ENCODE measurements around the gene KCNK16.

Gene KCNK16

GRCh38 chr6:39281312-39281980, 41.1 kb downstream of the KCNK16 start:
- Histone ChIP-seq H3K4me3 (ENCODE audit: low read depth, low read length) (no peak overlapping the region), H3K4me1 (ENCODE audit: control insufficient read depth, insufficient read depth, low read length) (no peaks in the 10 kb centered on the region), H3K9me3 (ENCODE audit: control insufficient read depth, insufficient read depth, low read length) (no peaks in the 10 kb centered on the region), H3K9ac (ENCODE audit: low read depth, low read length) (no peak overlapping the region), H3K36me3 (ENCODE audit: control insufficient read depth, insufficient read depth, low read length) (no peaks in the 10 kb centered on the region), H3K27me3 (ENCODE audit: control insufficient read depth, insufficient read depth, low read length) (no peaks in the 10 kb centered on the region)

GRCh38 chr6:39280247-39280731, 42.2 kb downstream of the KCNK16 start:
- Histone ChIP-seq H3K27me3 (ENCODE audit: control insufficient read depth, insufficient read depth, low read length) (no peaks in the 10 kb centered on the region), H3K36me3 (ENCODE audit: control insufficient read depth, insufficient read depth, low read length) (no peaks in the 10 kb centered on the region), H3K4me1 (ENCODE audit: control insufficient read depth, insufficient read depth, low read length) (no peaks in the 10 kb centered on the region), H3K4me3 (ENCODE audit: low read depth, low read length) (no peak overlapping the region), H3K9ac (ENCODE audit: low read depth, low read length) (no peak overlapping the region), H3K9me3 (ENCODE audit: control insufficient read depth, insufficient read depth, low read length) (no peaks in the 10 kb centered on the region)

GRCh38 chr6:39279539-39279938, 43.0 kb downstream of the KCNK16 start:
- H3K36me3 ChIP-seq (ENCODE audit: control insufficient read depth, insufficient read depth, low read length), result no peaks in the 10 kb centered on the region
- H3K9me3 ChIP-seq (ENCODE audit: control insufficient read depth, insufficient read depth, low read length), result no peaks in the 10 kb centered on the region
- H3K4me1 ChIP-seq (ENCODE audit: control insufficient read depth, insufficient read depth, low read length), result no peaks in the 10 kb centered on the region
- no peaks in the 10 kb centered on the region for H3K27me3 ChIP-seq (ENCODE audit: control insufficient read depth, insufficient read depth, low read length)
- no peak overlapping the region for H3K4me3 ChIP-seq (ENCODE audit: low read depth, low read length)
- H3K9ac ChIP-seq (ENCODE audit: low read depth, low read length), result no peak overlapping the region

- no peaks in the 10 kb centered on the region for H3K36me3 ChIP-seq (ENCODE audit: control insufficient read depth, insufficient read depth, low read length)
- no peaks in the 10 kb centered on the region for H3K9me3 ChIP-seq (ENCODE audit: control insufficient read depth, insufficient read depth, low read length)
- peaks cover 12% of the 10 kb centered on the region for H3K4me1 ChIP-seq (ENCODE audit: control insufficient read depth, insufficient read depth, low read length)
- H3K27me3 ChIP-seq (ENCODE audit: control insufficient read depth, insufficient read depth, low read length), result no peaks in the 10 kb centered on the region
- H3K4me3 ChIP-seq (ENCODE audit: low read depth, low read length), result no peak overlapping the region
- H3K9ac ChIP-seq (ENCODE audit: low read depth, low read length), result no peak overlapping the region
Measured at GRCh38 chr6:39276379-39276995, 46.0 kb downstream of the KCNK16 start.

GRCh38 chr6:39274903-39275302, 47.6 kb downstream of the KCNK16 start:
- Histone ChIP-seq H3K9me3 (ENCODE audit: control insufficient read depth, insufficient read depth, low read length) (no peaks in the 10 kb centered on the region), H3K4me1 (ENCODE audit: control insufficient read depth, insufficient read depth, low read length) (peaks cover 12% of the 10 kb centered on the region), H3K4me3 (ENCODE audit: low read depth, low read length) (no peak overlapping the region), H3K27me3 (ENCODE audit: control insufficient read depth, insufficient read depth, low read length) (no peaks in the 10 kb centered on the region), H3K36me3 (ENCODE audit: control insufficient read depth, insufficient read depth, low read length) (no peaks in the 10 kb centered on the region), H3K9ac (ENCODE audit: low read depth, low read length) (no peak overlapping the region)

- H3K27me3 ChIP-seq (ENCODE audit: control insufficient read depth, insufficient read depth, low read length), result no peaks in the 10 kb centered on the region
- H3K4me3 ChIP-seq (ENCODE audit: low read depth, low read length), result no peak overlapping the region
- peaks cover 12% of the 10 kb centered on the region for H3K4me1 ChIP-seq (ENCODE audit: control insufficient read depth, insufficient read depth, low read length)
- H3K9me3 ChIP-seq (ENCODE audit: control insufficient read depth, insufficient read depth, low read length), result no peaks in the 10 kb centered on the region
- no peaks in the 10 kb centered on the region for H3K36me3 ChIP-seq (ENCODE audit: control insufficient read depth, insufficient read depth, low read length)
- H3K9ac ChIP-seq (ENCODE audit: low read depth, low read length), result no peak overlapping the region
Measured at GRCh38 chr6:39274471-39274870, 48.0 kb downstream of the KCNK16 start.

- Histone ChIP-seq H3K4me1 (ENCODE audit: control insufficient read depth, insufficient read depth, low read length) (peaks cover 16% of the 10 kb centered on the region), H3K36me3 (ENCODE audit: control insufficient read depth, insufficient read depth, low read length) (no peaks in the 10 kb centered on the region), H3K9ac (ENCODE audit: low read depth, low read length) (no peak overlapping the region), H3K9me3 (ENCODE audit: control insufficient read depth, insufficient read depth, low read length) (no peaks in the 10 kb centered on the region), H3K27me3 (ENCODE audit: control insufficient read depth, insufficient read depth, low read length) (no peaks in the 10 kb centered on the region), H3K4me3 (ENCODE audit: low read depth, low read length) (no peak overlapping the region)
Measured at GRCh38 chr6:39273406-39273821, 49.1 kb downstream of the KCNK16 start.

- no peaks in the 10 kb centered on the region for H3K9me3 ChIP-seq (ENCODE audit: control insufficient read depth, insufficient read depth, low read length)
- peaks cover 16% of the 10 kb centered on the region for H3K4me1 ChIP-seq (ENCODE audit: control insufficient read depth, insufficient read depth, low read length)
- no peak overlapping the region for H3K4me3 ChIP-seq (ENCODE audit: low read depth, low read length)
- no peaks in the 10 kb centered on the region for H3K36me3 ChIP-seq (ENCODE audit: control insufficient read depth, insufficient read depth, low read length)
- no peaks in the 10 kb centered on the region for H3K27me3 ChIP-seq (ENCODE audit: control insufficient read depth, insufficient read depth, low read length)
- H3K9ac ChIP-seq (ENCODE audit: low read depth, low read length), result no peak overlapping the region
Measured at GRCh38 chr6:39269961-39270360, 52.5 kb downstream of the KCNK16 start.

GRCh38 chr6:39268721-39269120, 53.8 kb downstream of the KCNK16 start:
- Histone ChIP-seq H3K36me3 (ENCODE audit: control insufficient read depth, insufficient read depth, low read length) (no peaks in the 10 kb centered on the region), H3K4me3 (ENCODE audit: low read depth, low read length) (no peak overlapping the region), H3K27me3 (ENCODE audit: control insufficient read depth, insufficient read depth, low read length) (no peaks in the 10 kb centered on the region), H3K9ac (ENCODE audit: low read depth, low read length) (no peak overlapping the region), H3K4me1 (ENCODE audit: control insufficient read depth, insufficient read depth, low read length) (peaks cover 17% of the 10 kb centered on the region), H3K9me3 (ENCODE audit: control insufficient read depth, insufficient read depth, low read length) (no peaks in the 10 kb centered on the region)

- Histone ChIP-seq H3K9ac (ENCODE audit: low read depth, low read length) (no peak overlapping the region), H3K36me3 (ENCODE audit: control insufficient read depth, insufficient read depth, low read length) (no peaks in the 10 kb centered on the region), H3K4me3 (ENCODE audit: low read depth, low read length) (no peak overlapping the region), H3K4me1 (ENCODE audit: control insufficient read depth, insufficient read depth, low read length) (peaks cover 16% of the 10 kb centered on the region), H3K27me3 (ENCODE audit: control insufficient read depth, insufficient read depth, low read length) (no peaks in the 10 kb centered on the region), H3K9me3 (ENCODE audit: control insufficient read depth, insufficient read depth, low read length) (no peaks in the 10 kb centered on the region)
Measured at GRCh38 chr6:39268171-39268570, 54.3 kb downstream of the KCNK16 start.

- Histone ChIP-seq H3K9ac (ENCODE audit: low read depth, low read length) (no peak overlapping the region), H3K4me3 (ENCODE audit: low read depth, low read length) (no peak overlapping the region), H3K27me3 (ENCODE audit: control insufficient read depth, insufficient read depth, low read length) (no peaks in the 10 kb centered on the region), H3K4me1 (ENCODE audit: control insufficient read depth, insufficient read depth, low read length) (peaks cover 11% of the 10 kb centered on the region), H3K36me3 (ENCODE audit: control insufficient read depth, insufficient read depth, low read length) (no peaks in the 10 kb centered on the region), H3K9me3 (ENCODE audit: control insufficient read depth, insufficient read depth, low read length) (no peaks in the 10 kb centered on the region)
Measured at GRCh38 chr6:39266782-39267355, 55.6 kb downstream of the KCNK16 start.

GRCh38 chr6:39266375-39266774, 56.1 kb downstream of the KCNK16 start:
- Histone ChIP-seq H3K9ac (ENCODE audit: low read depth, low read length) (no peak overlapping the region), H3K27me3 (ENCODE audit: control insufficient read depth, insufficient read depth, low read length) (no peaks in the 10 kb centered on the region), H3K4me3 (ENCODE audit: low read depth, low read length) (no peak overlapping the region), H3K9me3 (ENCODE audit: control insufficient read depth, insufficient read depth, low read length) (no peaks in the 10 kb centered on the region), H3K4me1 (ENCODE audit: control insufficient read depth, insufficient read depth, low read length) (peaks cover 11% of the 10 kb centered on the region), H3K36me3 (ENCODE audit: control insufficient read depth, insufficient read depth, low read length) (no peaks in the 10 kb centered on the region)
